DND-41 (cell line): ENCODE results near the gene PLXNA4.
A peak's percentile ranks its signal among the peaks of the same experiment; 100 is the strongest.

ENCODE experiments used
- ATAC-seq: fragments of 200-7000 bp; cut with Tn5 transposase; 3 replicates; pipeline ENCODE4 v1.9.1; 2021; ENCODE audit warnings: low read depth; ENCODE audit not compliant: insufficient read depth
- DNase-seq: peaks from one replicate; pipeline ENCODE4 v3.0.0-alpha.2; 2020
- H2AFZ ChIP-seq: 2 replicates; pipeline ENCODE4 v1.6.0; 2012; ENCODE audit warnings: low read depth, low read length
- H3K27ac ChIP-seq: 2 replicates; pipeline ENCODE4 v1.5.1; 2012; ENCODE audit warnings: low read length, inconsistent platforms
- H3K27me3 ChIP-seq: fragments of 200-600 bp; sonication (generic); 2 replicates; pipeline ENCODE4 v1.6.0; 2012; ENCODE audit warnings: low read length, mild to moderate bottlenecking, inconsistent platforms; ENCODE audit not compliant: insufficient read depth, poor library complexity
- H3K36me3 ChIP-seq: 2 replicates; pipeline ENCODE4 v1.5.1; 2012; ENCODE audit warnings: low read length, inconsistent platforms; ENCODE audit not compliant: insufficient read depth
- H3K4me1 ChIP-seq: 2 replicates; pipeline ENCODE4 v1.5.1; 2012; ENCODE audit warnings: mild to moderate bottlenecking, low read length; ENCODE audit not compliant: insufficient read depth
- H3K4me2 ChIP-seq: 2 replicates; pipeline ENCODE4 v1.6.0; 2012; ENCODE audit warnings: mild to moderate bottlenecking, moderate library complexity, low read length, inconsistent platforms; ENCODE audit not compliant: insufficient read depth
- H3K4me3 ChIP-seq, 2 experiments: fragments of 200-600 bp in 1 of 2; shearing (Covaris generic) in 1 of 2; 2 replicates each; pipeline ENCODE4 v1.5.1; 2012 to 2016; ENCODE audit warnings: inconsistent platforms in 2 of 2, low read length in 2 of 2, mild to moderate bottlenecking in 2 of 2, low read depth in 1 of 2, moderate library complexity in 1 of 2
- H3K79me2 ChIP-seq: 2 replicates; pipeline ENCODE4 v1.6.0; 2012; ENCODE audit warnings: low read length, inconsistent platforms; ENCODE audit not compliant: insufficient read depth
- H3K9ac ChIP-seq: 2 replicates; pipeline ENCODE4 v1.6.0; 2012; ENCODE audit warnings: low read depth, mild to moderate bottlenecking, inconsistent platforms, low read length, moderate library complexity
- H3K9me3 ChIP-seq: 2 replicates; pipeline ENCODE4 v1.5.1; 2012; ENCODE audit warnings: low read length, moderate library complexity, mild to moderate bottlenecking, inconsistent platforms; ENCODE audit not compliant: insufficient read depth, severe bottlenecking
- H4K20me1 ChIP-seq: 2 replicates; pipeline ENCODE4 v1.6.0; 2012; ENCODE audit warnings: low read length; ENCODE audit not compliant: insufficient read depth
- CTCF ChIP-seq: IDR thresholded peaks from 2 replicates; pipeline ENCODE4 v1.5.1; 2012; ENCODE audit warnings: borderline replicate concordance, low read length, moderate library complexity, mild to moderate bottlenecking; ENCODE audit not compliant: poor library complexity, severe bottlenecking; ENCODE audit errors: extremely low read depth
- EZH2 ChIP-seq: IDR thresholded peaks from 3 replicates; pipeline ENCODE4 v1.6.1; 2012; ENCODE audit warnings: borderline replicate concordance, low read depth, mild to moderate bottlenecking, moderate library complexity, low read length, inconsistent platforms; ENCODE audit not compliant: severe bottlenecking

The PLXNA4 gene

GRCh38 chr7:132584796-132585494 is 8.7 kb upstream of the PLXNA4 start:
- Histone ChIP-seq H3K9ac (no peak overlapping the region), H2AFZ (no peak overlapping the region), H3K27me3 (peaks cover 4% of the 10 kb centered on the region), H3K9me3 (no peaks in the 10 kb centered on the region), H3K36me3 (no peaks in the 10 kb centered on the region), H3K27ac (no peak overlapping the region), H3K4me3 (no peak overlapping the region), H3K4me1 (no peaks in the 10 kb centered on the region), H4K20me1 (no peaks in the 10 kb centered on the region), H3K4me2 (no peak overlapping the region), H3K79me2 (no peaks in the 10 kb centered on the region)
- no peak for TF ChIP-seq CTCF
- no peak for TF ChIP-seq EZH2
- ATAC-seq (no peak), DNase-seq (no peak)

- no peaks in the 10 kb centered on the region for H3K4me1 ChIP-seq
- no peaks in the 10 kb centered on the region for H3K27me3 ChIP-seq
- H3K36me3 ChIP-seq, result no peaks in the 10 kb centered on the region
- H3K4me2 ChIP-seq, result no peak overlapping the region
- H3K9me3 ChIP-seq, result no peaks in the 10 kb centered on the region
- no peak overlapping the region for H3K9ac ChIP-seq
- H3K27ac ChIP-seq, result no peak overlapping the region
- H2AFZ ChIP-seq, result no peak overlapping the region
- no peak overlapping the region for H3K4me3 ChIP-seq
- no peaks in the 10 kb centered on the region for H3K79me2 ChIP-seq
- DNase-seq, result no peak
- TF ChIP-seq CTCF (no peak), EZH2 (no peak)
- no peaks in the 10 kb centered on the region for H4K20me1 ChIP-seq
- ATAC-seq, result no peak
Observed at GRCh38 chr7:132581431-132581830, 5.2 kb upstream of the PLXNA4 start.

- Histone ChIP-seq H3K4me1 (no peaks in the 10 kb centered on the region), H3K4me2 (no peak overlapping the region), H4K20me1 (no peaks in the 10 kb centered on the region), H3K27me3 (no peaks in the 10 kb centered on the region), H3K9me3 (no peaks in the 10 kb centered on the region), H2AFZ (no peak overlapping the region), H3K9ac (no peak overlapping the region), H3K27ac (no peak overlapping the region), H3K36me3 (no peaks in the 10 kb centered on the region), H3K4me3 (no peak overlapping the region), H3K79me2 (no peaks in the 10 kb centered on the region)
- DNase-seq (peak; percentile 69), ATAC-seq (peak; percentile 97)
- no peak for TF ChIP-seq EZH2
- TF ChIP-seq CTCF, result peak; percentile 87
Observed at GRCh38 chr7:132580717-132581285, 4.5 kb upstream of the PLXNA4 start.

GRCh38 chr7:132580277-132580676 is 4.0 kb upstream of the PLXNA4 start:
- TF ChIP-seq CTCF (no peak), EZH2 (no peak)
- no peak overlapping the region for H3K27ac ChIP-seq
- no peak overlapping the region for H3K4me2 ChIP-seq
- no peaks in the 10 kb centered on the region for H3K79me2 ChIP-seq
- no peak for ATAC-seq
- H3K36me3 ChIP-seq, result no peaks in the 10 kb centered on the region
- no peak for DNase-seq
- no peaks in the 10 kb centered on the region for H3K9me3 ChIP-seq
- H2AFZ ChIP-seq, result no peak overlapping the region
- no peak overlapping the region for H3K4me3 ChIP-seq
- H3K4me1 ChIP-seq, result no peaks in the 10 kb centered on the region
- H4K20me1 ChIP-seq, result no peaks in the 10 kb centered on the region
- H3K27me3 ChIP-seq, result peaks cover 4% of the 10 kb centered on the region
- H3K9ac ChIP-seq, result no peak overlapping the region
